ENCODE data around the gene NSUN6.

- no peak for TF ChIP-seq CTCF (IDR thresholded peaks at IDR 0.05)
- TF ChIP-seq POLR2AphosphoS5 (IDR thresholded peaks at IDR 0.05) = no peak
Observed at GRCh38 chr10:18650404-18650997, 886 bp downstream of the NSUN6 start.
